NCI-H1694 treated with DMSO at 0.1 percent for 48 hours (cell line): ENCODE results near the gene INHBA.

Experiments used
- DNase-seq: peaks from one replicate; lab custom pipeline; 2025; lab: John Stamatoyannopoulos, UW

The INHBA gene

DNA sequence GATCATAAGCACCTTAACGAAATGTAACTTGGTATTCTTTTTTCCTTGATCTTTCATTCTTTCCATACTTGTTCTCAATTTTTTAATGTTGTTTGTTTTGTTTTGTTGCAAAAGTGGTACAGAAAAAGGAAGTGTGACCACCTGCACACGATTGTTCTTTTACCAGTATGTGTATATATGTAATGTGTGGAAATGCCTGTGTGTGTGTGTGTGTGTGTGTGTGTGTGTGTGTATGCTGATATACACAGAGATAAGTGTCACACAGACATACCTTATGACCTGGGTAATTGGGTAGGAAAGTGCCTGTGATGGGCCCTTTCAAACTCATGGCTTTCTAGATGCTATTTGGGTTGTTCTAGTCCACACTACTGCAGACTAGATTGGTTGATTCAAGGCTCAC, 14.0 kb downstream of the INHBA start:
- no peak for DNase-seq

GRCh38 chr7:41688012-41688625, 14.8 kb downstream of the INHBA start:
- DNase-seq = no peak

GRCh38 chr7:41685684-41686083, 17.2 kb downstream of the INHBA start:
- no peak for DNase-seq

DNA sequence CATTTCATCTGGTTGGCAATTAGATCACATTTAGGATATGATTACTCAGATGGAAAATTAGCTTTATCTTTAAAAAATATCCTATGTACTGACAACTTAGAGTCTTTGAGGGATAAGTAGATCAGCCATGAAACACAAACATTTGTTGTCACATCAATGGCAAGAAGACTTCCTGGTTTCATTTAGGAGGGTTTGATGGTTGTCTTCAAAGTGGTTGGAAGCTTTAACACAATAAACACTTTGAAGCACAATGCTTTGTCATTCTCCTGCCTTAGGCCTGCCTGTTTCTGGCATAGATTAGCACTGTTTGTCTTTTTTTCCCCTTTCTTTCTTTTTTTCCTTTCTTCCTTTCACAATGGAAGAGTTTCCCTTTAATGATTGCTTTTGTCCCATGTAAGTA, 20.5 kb downstream of the INHBA start:
- DNase-seq = no peak

GRCh38 chr7:41679566-41679965, 23.3 kb downstream of the INHBA start:
- no peak for DNase-seq

DNA sequence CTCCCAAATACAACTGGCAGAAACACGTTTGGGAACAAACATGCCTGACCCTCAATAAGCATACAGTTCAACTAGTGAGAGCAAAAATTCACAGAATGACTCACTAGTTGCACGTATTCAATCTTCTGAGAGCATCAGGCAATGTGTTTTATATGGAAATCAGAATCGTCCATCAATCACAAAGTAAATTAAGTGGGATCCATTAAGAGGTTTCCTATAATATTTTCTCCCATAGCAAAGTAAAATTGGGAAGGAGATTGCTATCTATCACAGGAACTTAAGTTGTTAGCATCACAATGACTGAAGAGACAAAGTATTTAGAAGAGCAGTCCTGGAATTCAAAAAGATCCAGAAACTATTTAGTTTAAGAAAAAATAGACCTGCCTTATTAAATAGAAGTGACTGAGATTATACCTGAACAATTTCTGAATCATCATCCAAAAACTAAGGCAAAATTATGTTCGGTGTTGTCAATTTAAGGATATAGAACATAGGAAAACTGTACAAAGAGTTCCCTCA, 28.3 kb downstream of the INHBA start:
- DNase-seq = no peak

- no peak for DNase-seq
Measured at GRCh38 chr7:41661596-41661995, 41.3 kb downstream of the INHBA start.

GRCh38 chr7:41659539-41659938, 43.4 kb downstream of the INHBA start:
- no peak for DNase-seq

GRCh38 chr7:41656366-41656765, 46.5 kb downstream of the INHBA start:
- no peak for DNase-seq

GRCh38 chr7:41655426-41655825, 47.5 kb downstream of the INHBA start:
- DNase-seq = no peak

GRCh38 chr7:41652267-41652666, 50.6 kb downstream of the INHBA start:
- no peak for DNase-seq

DNA sequence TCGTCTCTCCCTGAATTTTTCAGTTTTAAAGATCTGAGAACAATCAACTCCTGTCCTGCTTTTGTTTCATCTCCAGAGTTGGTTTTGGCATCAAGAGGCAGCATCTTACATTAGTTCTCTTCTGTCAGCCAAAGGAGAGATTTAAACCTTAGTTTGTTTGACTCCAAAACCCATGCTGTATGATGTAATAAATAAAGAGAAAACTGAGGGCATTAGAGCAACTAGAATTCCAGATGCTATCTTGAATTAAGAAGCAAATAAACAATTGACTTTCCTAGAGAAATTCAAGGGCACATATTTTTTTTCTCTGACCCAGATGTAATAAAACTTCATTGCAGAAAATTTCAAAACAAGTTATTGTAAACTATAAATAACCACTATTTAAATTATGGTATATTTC, 54.4 kb downstream of the INHBA start:
- no peak for DNase-seq

GRCh38 chr7:41643616-41644015, 59.3 kb downstream of the INHBA start:
- no peak for DNase-seq

GRCh38 chr7:41641665-41642014, 61.2 kb downstream of the INHBA start:
- DNase-seq = no peak

GRCh38 chr7:41641011-41641664, 61.8 kb downstream of the INHBA start:
- DNase-seq = no peak

DNA sequence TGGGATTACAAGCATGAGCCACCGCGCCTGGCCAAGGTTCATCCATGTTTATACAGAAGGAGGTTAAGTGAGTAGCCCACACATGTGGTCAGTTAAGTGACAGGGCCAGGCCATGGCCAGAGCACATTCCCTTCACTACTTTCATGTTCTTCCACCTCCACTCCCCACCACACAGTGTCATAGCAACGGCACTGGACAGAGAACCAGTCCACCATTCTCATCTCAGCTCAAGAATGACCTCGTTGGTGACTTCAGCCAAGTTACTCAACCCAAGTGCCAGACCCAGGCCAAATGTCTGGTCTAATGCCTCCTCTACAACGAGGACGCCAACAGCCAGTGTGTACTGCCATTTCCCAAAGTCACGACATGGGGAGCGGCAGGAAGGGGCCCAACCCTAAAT, 62.4 kb downstream of the INHBA start:
- no peak for DNase-seq

GRCh38 chr7:41637049-41637448, 65.8 kb downstream of the INHBA start:
- DNase-seq = no peak
